Breast epithelium (tissue), 3 donors: Measurements from ENCODE around the gene CEP78.

ENCODE experiments used
- CTCF ChIP-seq, 3 donors: fragments of 450-650 bp; IDR thresholded peaks; one replicate each; pipeline ENCODE4 v1.5.1; 2016 to 2017; ENCODE audit warnings: antibody characterized with exemption in 3 of 3, mild to moderate bottlenecking in 3 of 3, moderate library complexity in 3 of 3
- POLR2AphosphoS5 ChIP-seq, 3 donors: sonication (generic); formaldehyde crosslinking; IDR thresholded peaks; one replicate each; pipeline ENCODE4 v1.6.1; 2017; ENCODE audit warnings: antibody characterized with exemption in 3 of 3

- TF ChIP-seq POLR2AphosphoS5 (IDR thresholded peaks at IDR 0.05) (no peak), CTCF (IDR thresholded peaks at IDR 0.05) (no peak)
These were observed 73.2 kb downstream of the CEP78 start for GRCh38 chr9:78309066-78309465.
